C4-2B (cell line): ENCODE data around the gene C3orf18.

Experiments used
- ZFX ChIP-seq: fragments of 450-650 bp; IDR thresholded peaks from 2 replicates; pipeline ENCODE4 v1.6.1; 2017
- TF ChIP-seq, protein P1 (sequence below): fragments of 450-650 bp; conservative IDR thresholded peaks from 2 replicates; pipeline ENCODE4 v1.5.1; 2017; ENCODE audit warnings: mild to moderate bottlenecking

DNA sequence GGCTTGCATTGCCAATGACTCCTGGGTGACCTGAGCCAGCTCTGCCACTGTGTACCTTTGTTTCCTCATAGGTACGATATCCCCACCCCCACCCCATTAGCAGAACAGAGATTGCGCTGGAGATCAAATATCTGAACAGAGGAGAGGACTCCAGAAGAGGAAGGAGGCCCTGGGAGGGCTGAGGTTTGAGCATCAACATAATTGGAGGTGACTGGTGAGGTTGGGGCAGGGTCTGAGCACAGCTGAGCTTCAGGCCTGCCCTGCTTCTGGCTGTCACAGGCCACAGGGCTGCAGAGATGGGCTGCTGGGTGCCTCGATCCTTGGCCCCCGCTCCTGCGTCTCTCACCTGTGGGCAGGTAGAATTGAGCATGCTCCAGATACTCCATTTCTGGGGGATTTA lies 42.8 kb downstream of the C3orf18 start:
- TF ChIP-seq, protein P1, sequence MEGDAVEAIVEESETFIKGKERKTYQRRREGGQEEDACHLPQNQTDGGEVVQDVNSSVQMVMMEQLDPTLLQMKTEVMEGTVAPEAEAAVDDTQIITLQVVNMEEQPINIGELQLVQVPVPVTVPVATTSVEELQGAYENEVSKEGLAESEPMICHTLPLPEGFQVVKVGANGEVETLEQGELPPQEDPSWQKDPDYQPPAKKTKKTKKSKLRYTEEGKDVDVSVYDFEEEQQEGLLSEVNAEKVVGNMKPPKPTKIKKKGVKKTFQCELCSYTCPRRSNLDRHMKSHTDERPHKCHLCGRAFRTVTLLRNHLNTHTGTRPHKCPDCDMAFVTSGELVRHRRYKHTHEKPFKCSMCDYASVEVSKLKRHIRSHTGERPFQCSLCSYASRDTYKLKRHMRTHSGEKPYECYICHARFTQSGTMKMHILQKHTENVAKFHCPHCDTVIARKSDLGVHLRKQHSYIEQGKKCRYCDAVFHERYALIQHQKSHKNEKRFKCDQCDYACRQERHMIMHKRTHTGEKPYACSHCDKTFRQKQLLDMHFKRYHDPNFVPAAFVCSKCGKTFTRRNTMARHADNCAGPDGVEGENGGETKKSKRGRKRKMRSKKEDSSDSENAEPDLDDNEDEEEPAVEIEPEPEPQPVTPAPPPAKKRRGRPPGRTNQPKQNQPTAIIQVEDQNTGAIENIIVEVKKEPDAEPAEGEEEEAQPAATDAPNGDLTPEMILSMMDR, result no peak
- no peak for TF ChIP-seq ZFX
